Stimulated activated CD4-positive, alpha-beta T cell treated with anti-CD3 and anti-CD28 coated beads, Interleukin-15, amount 100 ng/mL, for 24 hours (primary cell): ENCODE data around the gene ITGA11.
A peak's percentile ranks its signal among the peaks of the same experiment; 100 is the strongest.

Source experiments
- DNase-seq: peaks from one replicate; pipeline ENCODE4 v3.0.0-alpha.2; 2020

Gene ITGA11

DNA sequence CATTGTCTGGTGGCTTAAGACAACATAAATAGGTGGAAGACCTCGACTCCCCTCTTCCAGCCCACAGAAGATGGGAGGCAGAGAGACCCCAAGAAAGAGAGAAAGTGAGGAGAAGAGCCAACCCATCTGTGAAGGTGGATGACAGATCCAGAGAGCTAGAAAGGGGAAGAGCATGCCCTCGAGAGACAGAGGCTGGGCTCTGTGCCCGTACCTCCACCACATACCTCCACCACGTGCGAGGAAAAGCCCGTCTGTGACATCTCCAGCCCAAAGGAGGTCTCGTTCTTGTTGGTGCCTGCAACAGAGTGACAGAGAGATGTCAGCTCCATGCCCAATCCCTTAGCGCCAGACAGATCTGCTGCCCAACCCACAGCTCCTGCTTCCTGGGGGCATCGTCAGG lies 83.4 kb downstream of the ITGA11 start:
- no peak for DNase-seq

DNA sequence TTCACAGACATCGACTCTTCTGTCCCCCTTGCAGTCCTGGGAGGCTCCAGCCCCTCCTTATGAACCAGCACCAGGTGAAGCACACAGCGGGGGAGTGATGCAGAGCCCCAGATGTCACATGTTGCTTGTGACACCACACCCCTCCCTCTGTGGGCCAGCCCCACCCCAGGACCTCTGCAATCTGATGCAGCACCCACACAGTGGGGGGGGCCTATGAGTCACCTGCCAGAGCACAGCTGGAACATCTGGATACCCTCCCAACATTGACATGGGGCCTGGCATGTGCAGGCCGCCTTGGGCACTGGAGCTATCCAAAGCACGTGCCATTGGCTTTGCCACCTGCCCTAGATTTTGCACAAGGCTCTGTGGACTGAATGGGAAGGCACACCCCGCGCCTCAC lies 83.9 kb downstream of the ITGA11 start:
- peak; percentile 28 for DNase-seq

DNA sequence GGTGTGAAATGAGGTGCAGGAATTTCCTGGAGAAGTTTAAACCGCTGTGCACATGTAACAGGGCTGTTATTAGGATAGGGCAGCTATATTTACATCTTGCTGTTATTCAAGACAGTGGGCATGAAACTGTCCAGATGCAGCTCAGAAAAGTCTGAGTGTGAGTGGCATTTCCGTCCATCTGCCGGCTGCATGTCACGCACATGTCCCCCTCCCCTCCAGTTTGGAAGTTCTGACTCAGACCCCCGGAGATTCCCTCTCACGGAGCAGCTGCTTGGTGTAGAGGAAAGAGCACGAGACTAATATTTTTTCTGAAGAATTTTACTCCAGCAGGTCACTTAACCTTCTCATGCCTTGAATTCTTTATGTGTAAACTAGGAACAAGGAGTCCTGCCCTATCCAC lies 84.6 kb downstream of the ITGA11 start:
- DNase-seq, result no peak

DNA sequence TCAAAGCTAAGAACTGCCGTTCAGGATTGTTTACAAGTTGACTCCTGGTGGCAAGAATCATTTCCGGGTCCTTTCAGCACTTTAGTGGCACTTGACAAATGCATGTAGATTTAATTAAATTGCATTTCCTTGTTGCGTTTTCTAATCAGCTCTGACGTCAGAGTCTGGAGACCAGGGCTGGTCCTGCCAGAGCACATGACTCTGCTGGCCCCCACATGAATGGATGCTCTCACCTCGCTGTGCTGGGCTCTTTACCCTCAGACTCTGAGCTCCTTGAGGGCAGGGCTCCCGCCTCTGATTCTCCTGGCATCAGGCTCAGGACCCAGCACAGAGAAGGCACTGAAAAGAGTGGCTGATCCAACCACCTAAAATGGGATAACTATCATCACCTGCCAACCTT lies 85.0 kb downstream of the ITGA11 start:
- no peak for DNase-seq

DNA sequence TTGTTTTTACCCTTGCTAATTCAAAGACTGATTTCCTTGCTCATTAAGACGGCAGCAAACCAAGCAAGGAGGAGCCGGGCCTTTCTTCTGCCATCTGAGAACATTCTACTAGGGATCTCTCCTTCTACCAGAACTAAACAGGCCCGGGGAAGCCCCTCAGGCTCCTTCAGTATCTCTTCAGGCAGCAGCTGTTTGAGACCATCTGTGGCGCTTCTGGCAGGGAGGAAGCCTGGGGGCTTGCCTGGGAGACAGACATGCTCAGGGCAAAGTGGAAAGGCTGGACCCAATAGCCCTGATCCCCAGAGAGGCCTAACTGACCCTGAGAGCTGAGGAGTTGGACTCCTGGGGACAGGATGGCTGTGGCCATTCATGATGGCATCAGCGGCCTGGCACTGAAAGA lies 86.5 kb downstream of the ITGA11 start:
- no peak for DNase-seq

DNA sequence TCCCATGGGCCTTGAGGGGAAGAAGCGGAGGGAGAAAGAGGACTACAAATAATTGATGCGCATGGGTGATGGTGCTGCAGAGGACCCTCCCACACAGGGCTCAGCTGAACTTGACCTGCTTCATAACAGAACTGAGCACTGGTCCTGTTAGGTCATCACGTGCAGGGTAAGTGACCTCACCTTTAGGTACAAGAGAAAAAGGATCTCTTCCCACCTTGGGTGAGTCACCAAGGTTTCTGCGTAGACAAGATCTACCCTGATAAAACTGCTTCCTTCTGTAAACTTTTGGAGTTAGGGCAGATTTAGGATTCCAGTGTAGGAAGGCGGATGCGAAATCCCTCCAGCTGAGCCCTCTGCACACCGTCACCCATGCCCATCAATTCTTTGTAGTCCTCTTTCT lies 87.4 kb downstream of the ITGA11 start:
- no peak for DNase-seq

DNA sequence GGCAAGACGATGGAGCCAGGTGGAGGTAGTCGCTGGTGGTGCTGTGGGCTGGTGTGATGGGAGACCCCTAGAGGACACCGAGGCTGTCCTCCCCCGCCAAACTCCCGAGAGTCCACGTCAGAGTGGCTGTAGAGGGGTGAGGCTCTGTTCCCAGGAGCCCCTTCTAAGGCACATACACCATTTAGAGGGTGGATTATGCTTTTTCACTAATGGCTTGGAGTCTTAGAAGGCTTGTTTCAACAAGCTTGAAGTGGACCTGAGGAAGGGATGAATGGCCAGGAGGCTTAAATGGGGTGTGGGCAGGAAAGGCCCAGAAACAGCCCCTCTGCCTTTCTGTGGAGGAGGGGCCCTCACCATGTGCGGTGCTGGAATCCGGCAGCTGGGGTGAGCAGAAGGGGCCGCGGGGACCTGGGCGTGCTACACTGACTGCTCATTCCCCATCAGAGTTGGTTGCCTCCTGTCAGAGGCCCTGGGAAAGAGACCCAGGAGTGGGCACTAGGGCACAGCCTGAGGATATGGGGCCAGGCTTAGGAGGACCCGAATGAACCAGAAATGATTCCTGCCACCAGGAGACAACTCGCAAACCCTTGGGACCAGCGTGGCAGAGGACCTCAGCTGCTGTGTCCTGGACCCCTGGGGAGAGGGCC lies 88.3 kb downstream of the ITGA11 start:
- no peak for DNase-seq

DNA sequence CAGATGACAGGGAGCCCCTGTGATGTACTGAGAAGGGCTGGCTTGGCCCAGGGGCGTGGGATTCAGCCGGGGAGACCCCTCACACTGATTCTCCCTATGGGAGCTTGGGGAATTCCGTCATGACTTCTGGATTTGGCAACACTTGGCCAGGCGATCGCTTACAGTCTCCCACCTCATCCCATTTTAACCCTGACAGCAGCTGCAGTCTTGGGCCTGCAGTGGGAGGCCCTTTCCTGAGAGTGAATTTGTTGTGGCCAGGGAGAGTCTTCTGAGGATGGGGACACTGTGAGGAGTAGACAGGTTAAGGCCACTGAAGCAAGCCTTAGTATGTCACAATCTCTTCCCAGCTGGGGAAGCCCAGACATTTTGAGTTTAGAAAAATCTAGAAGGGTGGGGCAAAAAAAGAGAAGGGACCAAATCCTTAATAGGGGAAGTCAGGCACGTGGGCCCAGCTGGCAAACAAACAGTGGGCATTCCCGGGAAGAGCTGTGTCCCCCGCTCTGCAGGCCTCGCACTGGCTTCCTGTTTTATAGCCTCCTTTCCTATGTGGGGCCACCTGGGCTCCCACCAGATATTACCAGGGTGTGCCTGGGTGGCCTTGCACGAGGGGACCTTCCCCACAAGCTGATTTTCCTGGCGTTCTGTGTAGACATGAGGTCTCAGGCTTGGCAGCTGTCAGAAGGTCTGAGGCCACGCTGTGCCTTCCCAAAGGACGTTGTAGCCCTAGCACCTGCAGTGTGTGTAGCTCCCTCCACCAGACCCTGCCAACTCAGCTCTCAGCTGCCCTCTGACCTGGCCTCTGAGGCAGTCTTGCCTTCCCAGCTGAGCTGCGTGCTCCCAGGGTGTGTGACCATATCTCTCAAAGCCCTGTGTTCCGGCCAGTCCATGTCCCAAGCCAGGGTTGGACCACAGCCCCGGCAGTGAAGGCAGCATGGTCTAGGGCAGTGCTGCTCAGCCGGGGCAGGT lies 89.9 kb downstream of the ITGA11 start:
- no peak for DNase-seq

DNA sequence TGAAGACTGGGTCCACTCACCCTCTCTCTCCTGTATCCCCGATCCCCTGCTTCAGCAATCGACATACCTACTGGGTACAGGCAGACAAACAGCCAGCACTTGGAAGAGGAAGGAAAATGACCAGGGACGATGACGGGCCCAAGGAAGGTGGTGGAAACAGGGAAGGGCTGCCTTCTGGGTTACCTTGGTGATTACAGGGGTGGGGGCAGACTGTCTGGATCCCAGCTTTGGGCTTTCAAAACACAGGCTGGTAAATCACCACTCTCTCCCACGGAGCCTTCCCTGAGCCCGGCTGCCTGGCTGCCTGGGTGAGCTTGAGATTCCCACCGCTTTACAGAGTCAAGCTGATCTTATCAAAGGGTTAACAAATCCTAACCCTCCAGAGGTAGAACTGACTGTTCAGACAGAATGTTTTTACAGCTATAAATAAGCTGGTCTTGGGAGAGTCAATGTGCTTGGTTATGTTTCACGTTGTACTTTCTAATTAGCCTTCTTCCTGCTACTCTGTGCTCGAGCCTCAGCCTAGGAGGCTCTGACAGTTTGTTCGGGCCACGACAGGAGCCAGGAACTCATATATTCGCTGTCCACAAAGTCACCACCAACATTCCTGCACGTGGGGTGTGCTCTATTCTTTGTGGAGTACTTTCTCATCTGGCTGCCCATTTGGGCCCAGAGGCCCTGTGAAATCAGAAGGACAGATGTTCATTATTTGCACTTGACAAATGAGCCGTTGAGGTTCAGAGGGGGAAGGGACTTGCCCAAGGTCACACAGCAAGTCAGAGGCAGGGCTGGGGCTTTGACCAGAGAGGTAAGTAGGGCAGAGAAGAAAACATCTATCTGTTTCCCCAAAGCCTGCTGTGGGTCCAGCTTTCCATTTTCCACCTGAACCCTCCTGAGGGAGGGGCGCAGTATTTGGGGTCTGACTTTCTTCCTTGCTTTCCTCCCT lies 91.0 kb downstream of the ITGA11 start:
- DNase-seq, result no peak

DNA sequence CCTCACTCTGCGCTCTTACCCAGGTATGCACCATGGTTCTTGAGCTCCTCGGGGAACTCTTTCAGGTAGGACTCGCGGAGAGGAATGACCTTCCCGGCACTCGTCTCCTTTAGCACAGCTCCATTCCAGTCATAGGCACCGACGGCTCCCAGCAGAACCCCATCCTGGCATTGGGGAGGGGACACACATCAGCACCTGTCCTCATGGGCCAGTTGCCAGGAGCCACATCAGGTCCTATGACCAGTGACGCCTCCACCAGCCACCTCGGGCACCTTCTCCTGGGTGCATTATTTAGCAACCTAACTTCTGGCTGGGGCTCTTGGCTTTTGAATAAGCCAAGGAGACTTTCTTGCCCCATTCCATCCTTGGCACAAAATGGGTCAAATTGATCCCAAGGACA lies 92.5 kb downstream of the ITGA11 start:
- DNase-seq, result no peak

DNA sequence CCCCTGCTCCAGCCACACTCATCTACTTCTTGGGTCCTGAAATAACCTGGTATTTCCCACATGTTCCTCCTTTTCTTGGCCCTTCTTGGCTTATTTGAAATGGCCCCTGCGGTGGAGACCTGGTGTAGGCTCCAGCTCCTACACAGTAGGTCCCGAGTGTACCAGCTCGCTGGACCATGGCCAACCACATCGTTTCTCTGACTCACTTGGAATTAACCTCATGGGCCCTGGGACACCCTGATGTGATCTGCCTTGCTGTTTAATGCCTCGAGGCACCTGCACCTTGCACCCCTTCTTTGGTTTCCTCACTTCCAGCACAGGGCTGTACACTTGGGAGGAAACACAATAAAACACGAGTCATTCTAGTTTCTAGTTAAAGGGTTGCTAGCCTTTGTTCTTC lies 94.1 kb downstream of the ITGA11 start:
- no peak for DNase-seq

DNA sequence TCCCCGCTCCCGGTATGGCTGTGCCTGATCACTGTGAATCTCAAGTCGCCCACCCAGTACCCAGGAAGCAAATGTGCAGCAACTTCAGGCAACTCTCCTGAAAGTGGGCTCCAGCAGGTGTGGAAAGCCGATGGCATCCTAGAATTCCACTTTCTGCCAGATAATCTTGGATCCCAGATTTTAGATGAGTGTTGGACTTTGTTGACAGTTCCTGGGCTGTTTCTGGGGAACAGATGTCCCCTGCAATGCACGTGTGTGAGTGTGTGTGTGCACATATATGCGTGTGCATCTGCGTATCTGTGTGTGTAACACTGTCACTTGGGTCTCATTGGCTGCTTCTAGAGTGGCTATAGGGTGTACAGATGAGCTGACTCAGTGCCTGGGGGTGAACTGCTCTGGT lies 95.4 kb downstream of the ITGA11 start:
- no peak for DNase-seq

DNA sequence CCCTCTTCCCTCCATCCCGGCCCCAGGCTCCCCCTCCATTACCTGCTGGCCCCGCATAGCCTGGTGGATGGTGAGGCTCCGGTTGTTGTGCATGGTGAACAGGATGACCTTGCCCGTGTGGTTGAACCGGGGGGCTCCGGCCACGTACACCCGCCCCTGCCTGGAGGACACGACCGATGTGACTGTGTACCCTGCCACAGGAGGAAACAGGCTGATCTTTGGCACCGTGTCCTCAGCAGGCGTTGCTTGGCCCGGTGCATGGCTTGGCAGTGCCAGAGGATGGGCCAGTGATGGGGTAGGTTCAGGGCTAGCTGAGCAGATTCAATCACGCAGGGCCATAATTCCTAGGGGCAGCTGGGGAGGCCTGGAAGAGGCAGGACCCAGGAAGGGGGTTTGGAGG lies 96.3 kb downstream of the ITGA11 start:
- DNase-seq, result no peak

DNA sequence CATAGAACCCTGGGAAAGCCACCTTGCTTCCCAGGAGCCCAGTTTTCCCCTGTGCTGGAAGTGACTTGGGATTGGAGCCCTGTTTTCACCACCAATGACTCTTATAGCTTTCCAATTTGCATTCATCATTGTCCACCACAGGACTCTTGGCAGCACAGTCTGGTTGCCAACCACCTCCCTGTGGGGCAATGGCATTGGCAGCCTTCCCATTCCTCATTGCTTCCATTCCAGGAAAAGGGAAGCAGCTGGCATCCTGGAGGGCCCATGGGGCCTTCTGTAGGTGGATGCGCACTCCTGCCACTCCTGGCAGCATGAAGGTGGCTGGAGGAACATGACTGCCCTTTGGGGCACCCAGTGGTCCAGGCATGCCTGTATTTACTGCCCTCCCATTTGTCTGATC lies 96.7 kb downstream of the ITGA11 start:
- no peak for DNase-seq

DNA sequence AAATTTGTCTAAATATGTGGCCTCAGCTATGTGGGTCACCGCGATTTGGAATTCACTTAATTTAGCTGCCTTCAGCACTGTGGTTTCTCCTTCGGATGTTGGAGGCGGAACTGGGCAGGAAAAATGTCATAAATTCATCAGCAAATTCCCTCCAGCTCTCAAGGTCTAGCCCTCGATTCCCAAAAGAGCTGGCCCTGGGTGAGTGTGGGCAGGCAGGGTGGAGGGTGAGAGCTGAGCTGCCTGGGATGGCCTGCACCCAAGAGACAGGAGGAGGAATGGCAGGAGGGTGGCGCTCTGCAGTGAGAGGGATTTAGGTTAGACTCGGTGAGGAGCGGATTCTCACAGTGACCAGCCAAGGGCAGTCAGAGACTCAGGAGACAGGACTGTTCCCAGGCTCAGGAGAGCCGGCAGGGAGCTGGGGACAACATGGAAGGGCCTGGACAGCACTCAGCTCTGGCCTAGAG lies 97.3 kb downstream of the ITGA11 start:
- no peak for DNase-seq

DNA sequence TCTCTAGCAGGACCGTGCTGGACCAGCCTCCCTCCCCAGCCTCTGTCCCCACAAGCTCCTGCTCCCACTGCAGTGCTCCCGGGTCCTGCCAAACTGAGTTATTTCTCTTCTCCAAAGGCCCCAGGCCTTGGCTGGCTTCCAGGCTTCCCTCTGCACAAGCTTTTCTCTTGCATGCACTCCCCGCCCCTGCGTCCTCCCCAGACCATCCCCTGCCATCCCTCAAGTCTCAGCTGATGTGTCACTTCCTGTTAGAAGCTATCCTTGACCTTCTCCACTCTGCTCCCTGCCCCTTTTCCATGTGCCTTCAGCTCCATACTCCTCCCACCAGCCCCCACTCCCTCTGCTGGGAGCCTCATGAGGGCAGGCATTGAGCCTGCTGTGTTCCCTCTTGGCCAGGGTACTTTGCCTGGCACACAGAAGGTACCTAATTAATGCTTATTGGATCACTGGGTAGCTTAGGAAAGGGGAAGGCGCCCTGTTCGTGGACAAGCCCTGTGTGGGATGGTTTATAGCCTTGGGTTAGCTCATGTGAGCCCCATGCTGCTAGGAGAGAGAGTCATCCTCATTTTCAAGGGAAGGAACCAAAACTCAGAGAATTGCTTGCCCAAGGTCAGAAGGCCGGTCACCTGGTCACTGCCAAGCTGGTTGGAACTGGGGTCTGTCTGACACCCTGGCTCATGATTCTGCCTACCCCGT lies 98.0 kb downstream of the ITGA11 start:
- no peak for DNase-seq

DNA sequence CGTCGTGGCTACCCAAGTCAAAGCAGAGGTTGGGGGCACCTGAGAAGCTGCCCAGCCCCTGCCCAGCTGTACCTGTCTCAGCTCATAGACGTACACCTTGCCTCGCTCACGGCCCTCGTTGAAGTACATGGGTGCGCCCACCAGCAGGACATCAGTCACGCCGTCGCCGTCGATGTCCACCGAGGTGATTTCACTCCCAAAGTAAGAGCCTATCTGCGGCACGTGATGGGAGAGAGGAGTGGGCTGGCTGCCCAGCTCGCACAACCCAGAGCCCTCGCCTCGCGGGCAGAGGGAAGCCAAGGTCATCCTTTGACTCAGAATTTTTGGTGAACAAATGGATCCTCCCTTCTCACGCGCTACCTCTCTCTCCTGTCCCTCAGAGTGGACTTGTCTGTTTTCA lies 99.7 kb downstream of the ITGA11 start:
- DNase-seq, result no peak

DNA sequence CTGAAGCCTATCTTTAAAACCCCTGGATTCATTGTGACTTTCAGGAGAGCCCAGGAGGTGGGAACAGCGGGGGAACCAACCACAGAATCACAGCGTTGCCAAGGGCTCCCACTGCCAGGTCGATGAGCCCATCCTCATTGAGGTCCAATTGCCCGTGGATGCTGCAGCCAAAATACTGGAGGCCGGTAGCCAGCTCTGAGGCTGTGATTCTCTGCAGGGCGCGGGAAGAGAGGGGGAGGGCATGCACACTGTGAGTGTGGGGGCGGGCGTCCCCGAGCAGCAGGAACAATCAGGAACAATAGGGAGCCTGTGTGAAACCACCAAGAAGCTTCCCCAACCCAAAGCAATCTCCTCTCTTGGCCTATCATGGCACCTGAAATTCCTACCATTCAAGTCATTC lies 101.1 kb downstream of the ITGA11 start:
- no peak for DNase-seq

DNA sequence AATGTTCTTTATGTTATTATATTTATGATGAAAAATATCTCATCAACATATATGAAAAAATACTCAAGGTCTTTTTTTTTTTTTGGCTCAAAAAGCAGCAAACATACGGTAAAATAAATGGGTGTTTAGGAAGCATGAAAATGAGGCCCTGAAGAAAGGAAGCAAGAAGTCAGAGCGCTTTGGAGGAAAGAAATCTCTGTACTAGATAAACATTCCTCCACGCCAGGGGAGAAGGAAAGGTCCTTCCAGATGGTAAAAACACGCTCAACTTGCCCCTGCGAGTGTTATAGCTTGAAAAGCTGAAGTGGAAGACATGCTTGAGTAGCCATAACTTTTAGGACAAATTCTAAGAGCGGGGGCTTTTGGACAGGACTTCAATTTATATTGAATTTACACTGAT lies 101.5 kb downstream of the ITGA11 start:
- no peak for DNase-seq

DNA sequence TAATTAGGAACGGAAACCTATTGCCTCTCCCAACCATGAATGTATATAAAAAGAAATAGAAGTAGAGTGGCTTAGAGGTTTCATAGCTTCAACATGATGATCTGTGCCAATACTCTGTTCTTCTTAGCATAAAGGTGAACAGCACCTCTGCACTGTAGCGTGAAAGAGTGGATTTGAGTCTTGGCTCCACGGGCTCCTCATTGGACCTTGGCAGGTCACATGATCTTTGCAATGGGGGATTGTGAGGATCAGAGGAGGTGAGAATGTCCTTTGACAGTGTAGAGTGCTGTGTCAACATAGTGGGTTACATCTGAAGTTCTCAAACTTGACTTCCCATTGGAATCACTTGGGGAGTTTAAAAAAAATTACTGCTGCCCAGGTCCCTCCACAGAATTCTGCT lies 103.0 kb downstream of the ITGA11 start:
- DNase-seq, result no peak

DNA sequence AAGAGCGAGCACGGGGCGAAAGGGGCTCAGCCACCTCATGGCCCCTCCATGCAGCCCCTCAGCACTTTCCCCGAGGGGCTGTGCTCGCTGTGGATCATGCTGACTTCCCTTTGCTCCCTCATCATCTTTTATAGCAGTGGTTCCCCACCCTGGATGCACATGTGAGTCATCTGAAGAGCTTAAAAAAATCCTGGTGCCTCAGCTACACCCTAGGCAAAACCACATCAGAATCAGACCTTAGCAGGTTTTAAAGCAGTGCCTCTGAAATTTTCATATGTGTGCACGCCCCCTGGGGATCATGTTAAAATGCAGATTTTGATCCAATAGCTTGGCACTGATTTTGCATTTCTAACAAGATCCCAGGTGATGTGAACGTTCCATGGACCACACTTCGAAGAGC lies 103.5 kb downstream of the ITGA11 start:
- no peak for DNase-seq

DNA sequence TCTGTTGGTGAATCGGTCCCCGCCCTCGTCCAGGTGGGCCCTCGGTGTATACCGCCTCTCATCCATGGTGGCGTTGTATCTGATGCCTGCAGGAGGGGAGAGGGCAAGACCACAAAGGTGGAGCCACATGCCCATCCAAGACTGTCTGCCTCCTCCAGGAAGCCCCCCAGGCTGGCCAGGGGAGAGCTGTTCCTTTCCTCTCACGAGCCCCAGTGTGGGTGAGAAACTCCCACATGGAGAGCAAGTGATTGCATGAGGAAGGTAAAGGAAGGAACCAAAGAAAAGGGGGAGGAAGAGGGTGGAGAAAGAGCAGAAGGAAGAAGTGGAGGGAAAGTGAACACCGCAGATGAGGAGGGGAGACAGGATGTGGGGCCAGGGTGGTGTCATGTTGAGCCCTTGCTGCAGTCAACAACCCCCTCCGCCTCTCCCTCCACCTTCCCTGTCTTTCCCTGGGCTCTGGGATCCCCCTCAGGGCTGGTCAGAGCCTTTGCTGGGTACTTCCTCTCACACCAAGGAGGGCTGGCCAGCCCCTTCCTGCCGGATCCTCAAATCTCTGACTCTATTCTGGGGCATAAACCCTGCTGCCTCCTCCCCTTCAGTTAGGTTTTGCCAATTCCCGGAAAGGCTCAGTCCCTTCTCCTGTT lies 105.1 kb downstream of the ITGA11 start:
- DNase-seq, result no peak
